Activated naive CD8-positive, alpha-beta T cell treated with anti-CD3 and anti-CD28 coated beads, Interleukin-2, amount 10 ng/mL, durations not matched to agents 7 days and 5 days (primary cell): Measurements from ENCODE around the gene DHRS13. TPM values are rescaled to one million over a fixed set of nuclear protein-coding genes. Genes with fewer than 3 reads are reported as not detected.
"Not testable (repeated sequence)": the region's sequence is repeated elsewhere in the genome, so short reads cannot be mapped to it uniquely, and the experiment has no call there.

Source experiments
- ATAC-seq: fragments of 150-1000 bp; cut with Tn5 transposase; one replicate; pipeline ENCODE4 v1.10.0; 2021; ENCODE audit warnings: low read depth, moderate library complexity
- POLR2A ChIA-PET: fragments of 350-600 bp; sonication (Branson Sonifier 250); formaldehyde crosslinking; loops from one replicate; lab custom pipeline; 2021; ENCODE audit warnings: antibody characterized with exemption; lab: Charles Lee
- DNase-seq: peaks from one replicate; pipeline ENCODE4 v3.0.0; 2021
- H3K27ac Mint-ChIP-seq: one replicate; pipeline ENCODE4 v1.8.0; 2022; ENCODE audit warnings: mild to moderate bottlenecking, mixed read lengths
- H3K27me3 Mint-ChIP-seq: one replicate; pipeline ENCODE4 v1.8.0; 2022; ENCODE audit warnings: mild to moderate bottlenecking, moderate library complexity, mixed read lengths
- H3K36me3 Mint-ChIP-seq: one replicate; pipeline ENCODE4 v1.8.0; 2021; ENCODE audit warnings: mild to moderate bottlenecking, mixed read lengths
- H3K4me1 Mint-ChIP-seq: one replicate; pipeline ENCODE4 v1.8.0; 2021; ENCODE audit warnings: mixed read lengths
- H3K4me3 Mint-ChIP-seq: one replicate; pipeline ENCODE4 v1.8.0; 2022; ENCODE audit warnings: mild to moderate bottlenecking, moderate library complexity, mixed read lengths
- H3K9me3 Mint-ChIP-seq: one replicate; pipeline ENCODE4 v1.8.0; 2021; ENCODE audit warnings: mixed read lengths
- total RNA-seq, 2 experiments: library from RNA; stranded (reverse); gene quantifications; one replicate each; pipeline ENCODE4 v1.2.3, GENCODE V29; 2021

DHRS13 gene
- total RNA-seq, 2 experiments from 2014 or later: 31.6 to 32.0 TPM

GRCh38 chr17:28944862-28945741, 42.2 kb upstream of the DHRS13 start:
- Mint-ChIP-seq H3K27me3 (no peaks in the 10 kb centered on the region), H3K9me3 (no peaks in the 10 kb centered on the region), H3K4me3 (no peak overlapping the region), H3K36me3 (peaks cover 34% of the 10 kb centered on the region), H3K27ac (peak overlapping the region; percentile 46), H3K4me1 (peaks cover 59% of the 10 kb centered on the region)
- ATAC-seq (no peak), DNase-seq (no peak)
- POLR2A ChIA-PET: interaction anchor here (1.4 to 1.8 kb wide), 2 partner anchors 8 to 46 kb away, joined by 4 read pairs; no protein-coding TSS in a partner anchor

GRCh38 chr17:28944343-28944742, 41.5 kb upstream of the DHRS13 start:
- DNase-seq (no peak), ATAC-seq (no peak)
- no peak overlapping the region for H3K4me3 Mint-ChIP-seq
- POLR2A ChIA-PET: no interaction called here
- H3K4me1 Mint-ChIP-seq: peaks cover 63% of the 10 kb centered on the region
- no peak overlapping the region for H3K27ac Mint-ChIP-seq
- peaks cover 34% of the 10 kb centered on the region for H3K36me3 Mint-ChIP-seq
- no peaks in the 10 kb centered on the region for H3K27me3 Mint-ChIP-seq
- no peaks in the 10 kb centered on the region for H3K9me3 Mint-ChIP-seq

- ATAC-seq: no peak
- H3K4me3 Mint-ChIP-seq: no peak overlapping the region
- no peak for DNase-seq
- peaks cover 61% of the 10 kb centered on the region for H3K4me1 Mint-ChIP-seq
- H3K27ac Mint-ChIP-seq: no peak overlapping the region
- no peaks in the 10 kb centered on the region for H3K27me3 Mint-ChIP-seq
- peaks cover 29% of the 10 kb centered on the region for H3K36me3 Mint-ChIP-seq
- no peaks in the 10 kb centered on the region for H3K9me3 Mint-ChIP-seq
- POLR2A ChIA-PET: interaction anchor here (0.6 kb wide), 1 partner anchor 9 kb away, joined by 3 read pairs; no protein-coding TSS in a partner anchor
These were observed 40.0 kb upstream of the DHRS13 start for GRCh38 chr17:28942925-28943324.

- POLR2A ChIA-PET: no interaction called here
- DNase-seq (no peak), ATAC-seq (no peak)
- H3K27ac Mint-ChIP-seq: no peak overlapping the region
- H3K27me3 Mint-ChIP-seq: no peaks in the 10 kb centered on the region
- H3K4me1 Mint-ChIP-seq: peaks cover 55% of the 10 kb centered on the region
- no peaks in the 10 kb centered on the region for H3K9me3 Mint-ChIP-seq
- H3K36me3 Mint-ChIP-seq: peaks cover 24% of the 10 kb centered on the region
- H3K4me3 Mint-ChIP-seq: no peak overlapping the region
These were observed 38.4 kb upstream of the DHRS13 start for GRCh38 chr17:28941251-28941650.

- Mint-ChIP-seq H3K4me1 (peaks cover 54% of the 10 kb centered on the region), H3K9me3 (no peaks in the 10 kb centered on the region), H3K27ac (peak overlapping the region; percentile 10), H3K36me3 (peaks cover 26% of the 10 kb centered on the region), H3K4me3 (peak overlapping the region; percentile 41), H3K27me3 (no peaks in the 10 kb centered on the region)
- POLR2A ChIA-PET: no interaction called here
- ATAC-seq: no peak
- no peak for DNase-seq
These were observed 37.8 kb upstream of the DHRS13 start for GRCh38 chr17:28940675-28941074.

- peak overlapping the region; percentile 10 for H3K27ac Mint-ChIP-seq
- peaks cover 22% of the 10 kb centered on the region for H3K36me3 Mint-ChIP-seq
- ATAC-seq (peak; percentile 63), DNase-seq (no peak)
- peaks cover 50% of the 10 kb centered on the region for H3K4me1 Mint-ChIP-seq
- peak overlapping the region; percentile 41 for H3K4me3 Mint-ChIP-seq
- H3K9me3 Mint-ChIP-seq: no peaks in the 10 kb centered on the region
- no peaks in the 10 kb centered on the region for H3K27me3 Mint-ChIP-seq
- POLR2A ChIA-PET: interaction anchor here (0.7 kb wide), 1 partner anchor 10 kb away, joined by 3 read pairs; no protein-coding TSS in a partner anchor
These were observed 37.3 kb upstream of the DHRS13 start for GRCh38 chr17:28940142-28940541.

- no peak overlapping the region for H3K27ac Mint-ChIP-seq
- H3K9me3 Mint-ChIP-seq: no peaks in the 10 kb centered on the region
- peaks cover 41% of the 10 kb centered on the region for H3K4me1 Mint-ChIP-seq
- H3K4me3 Mint-ChIP-seq: no peak overlapping the region
- ATAC-seq (no peak), DNase-seq (no peak)
- POLR2A ChIA-PET: interaction anchor here (1.7 to 2.4 kb wide), 2 partner anchors 11 to 13 kb away, joined by 7 to 9 read pairs; no protein-coding TSS in a partner anchor
- peaks cover 25% of the 10 kb centered on the region for H3K36me3 Mint-ChIP-seq
- no peaks in the 10 kb centered on the region for H3K27me3 Mint-ChIP-seq
These were observed 35.7 kb upstream of the DHRS13 start for GRCh38 chr17:28938552-28938951.

- H3K27me3 Mint-ChIP-seq: no peaks in the 10 kb centered on the region
- peaks cover 21% of the 10 kb centered on the region for H3K36me3 Mint-ChIP-seq
- POLR2A ChIA-PET: interaction anchor here (1.5 to 2.4 kb wide), 4 partner anchors 9 to 15 kb away, joined by 4 to 9 read pairs (median 6); no protein-coding TSS in a partner anchor
- no peak overlapping the region for H3K27ac Mint-ChIP-seq
- no peaks in the 10 kb centered on the region for H3K9me3 Mint-ChIP-seq
- no peak overlapping the region for H3K4me3 Mint-ChIP-seq
- H3K4me1 Mint-ChIP-seq: peaks cover 42% of the 10 kb centered on the region
- ATAC-seq: no peak
- DNase-seq: no peak
These were observed 34.3 kb upstream of the DHRS13 start for GRCh38 chr17:28937044-28937729.

GRCh38 chr17:28935744-28936460, 33.0 kb upstream of the DHRS13 start:
- H3K9me3 Mint-ChIP-seq: no peaks in the 10 kb centered on the region
- no peak for DNase-seq
- peaks cover 28% of the 10 kb centered on the region for H3K36me3 Mint-ChIP-seq
- no peak for ATAC-seq
- no peak overlapping the region for H3K27ac Mint-ChIP-seq
- H3K4me1 Mint-ChIP-seq: peaks cover 35% of the 10 kb centered on the region
- H3K4me3 Mint-ChIP-seq: no peak overlapping the region
- no peaks in the 10 kb centered on the region for H3K27me3 Mint-ChIP-seq
- POLR2A ChIA-PET: interaction anchor here (1.6 kb wide), 1 partner anchor 9 kb away, joined by 5 read pairs; no protein-coding TSS in a partner anchor

GRCh38 chr17:28934508-28934907, 31.6 kb upstream of the DHRS13 start:
- H3K4me1 Mint-ChIP-seq: peaks cover 27% of the 10 kb centered on the region
- DNase-seq, H3K4me3 Mint-ChIP-seq, H3K9me3 Mint-ChIP-seq, ATAC-seq, H3K27ac Mint-ChIP-seq, H3K27me3 Mint-ChIP-seq: not testable (repeated sequence)
- peaks cover 36% of the 10 kb centered on the region for H3K36me3 Mint-ChIP-seq
- POLR2A ChIA-PET: interaction anchor here (0.7 kb wide), 1 partner anchor 8 kb away, joined by 3 read pairs; no protein-coding TSS in a partner anchor

GRCh38 chr17:28929787-28930186, 26.9 kb upstream of the DHRS13 start:
- POLR2A ChIA-PET: interaction anchor here (2.1 kb wide), 1 partner anchor 20 kb away, joined by 9 read pairs; no protein-coding TSS in a partner anchor
- Mint-ChIP-seq H3K4me1 (peaks cover 35% of the 10 kb centered on the region), H3K4me3 (no peak overlapping the region), H3K36me3 (peaks cover 51% of the 10 kb centered on the region), H3K27ac (peak overlapping the region; percentile 2), H3K27me3 (no peaks in the 10 kb centered on the region), H3K9me3 (peaks cover 1% of the 10 kb centered on the region)
- ATAC-seq (no peak), DNase-seq (no peak)

- DNase-seq: no peak
These were observed 25.2 kb upstream of the DHRS13 start for GRCh38 chr17:28928061-28928460.

More at GRCh38 chr17:28928061-28928460, 25.2 kb upstream of the DHRS13 start:
- H3K27me3 Mint-ChIP-seq: no peaks in the 10 kb centered on the region
- peaks cover 1% of the 10 kb centered on the region for H3K9me3 Mint-ChIP-seq
- H3K4me1 Mint-ChIP-seq: peaks cover 35% of the 10 kb centered on the region
- POLR2A ChIA-PET: interaction anchor here (1.6 to 2.1 kb wide), 2 partner anchors 21 to 30 kb away, joined by 4 to 9 read pairs; partner anchors contain the start of gene FLOT2
- no peak for ATAC-seq
- peaks cover 51% of the 10 kb centered on the region for H3K36me3 Mint-ChIP-seq
- no peak overlapping the region for H3K4me3 Mint-ChIP-seq
- peak overlapping the region; percentile 59 for H3K27ac Mint-ChIP-seq
